Measurements from ENCODE around the gene CPS1. TPM values are rescaled to one million over a fixed set of nuclear protein-coding genes. Genes with fewer than 3 reads are reported as not detected.

CPS1 gene
- total and polyA plus RNA-seq, 8 donors, result 2.5 to 9.2 (median 7.3) TPM

DNA sequence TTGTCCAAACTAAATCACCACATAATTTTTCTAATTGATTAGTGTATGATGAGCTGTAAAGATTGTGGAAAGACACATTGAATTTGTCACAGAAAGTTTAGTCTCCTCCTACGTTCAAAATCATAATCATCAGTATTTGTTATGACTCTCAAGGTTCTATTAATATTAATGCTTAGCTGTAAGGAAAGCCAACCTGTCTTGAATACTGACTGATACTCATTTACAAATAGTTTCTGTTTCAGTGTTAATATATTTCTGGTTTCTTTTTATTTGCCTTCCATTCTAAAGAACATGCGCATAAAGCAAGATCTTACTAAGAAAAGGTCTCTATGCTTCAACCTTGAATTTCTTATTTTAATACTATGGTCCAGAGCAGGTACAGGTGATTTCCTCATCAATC, 55.1 kb downstream of the CPS1 start:
- Histone ChIP-seq H3K27me3 (no peaks in the 10 kb centered on the region), H3K36me3 (no peaks in the 10 kb centered on the region), H3K4me1 (no peaks in the 10 kb centered on the region), H3K27ac (no peak overlapping the region), H3K4me3 (no peak overlapping the region), H3K9me3 (no peaks in the 10 kb centered on the region)
- ATAC-seq, result no peak
- no peak for DNase-seq
- intact Hi-C loops (cut with DNase I), result no loop called here
- TF ChIP-seq CTCF (IDR thresholded peaks at IDR 0.05), result no peak

DNA sequence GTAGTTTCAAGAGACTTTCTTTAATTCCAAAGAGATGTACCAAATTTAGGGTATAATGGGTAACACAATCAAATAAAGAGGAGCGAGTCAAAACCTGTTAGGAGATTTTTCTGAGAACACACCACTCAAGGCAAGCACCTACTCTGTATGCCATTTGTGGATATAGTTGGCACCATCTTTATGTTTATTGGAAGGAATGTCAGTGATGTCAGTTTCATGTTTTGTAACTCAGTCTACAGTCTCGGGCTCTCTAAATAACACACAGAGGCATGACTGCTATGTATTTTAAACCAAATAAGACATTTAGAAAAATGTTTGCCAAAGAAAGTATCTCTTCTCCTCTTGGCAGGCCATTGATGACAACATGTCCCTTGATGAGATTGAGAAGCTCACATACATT, 59.7 kb downstream of the CPS1 start:
- Histone ChIP-seq H3K27ac (no peak overlapping the region), H3K9me3 (no peaks in the 10 kb centered on the region), H3K36me3 (no peaks in the 10 kb centered on the region), H3K4me1 (no peaks in the 10 kb centered on the region), H3K4me3 (no peak overlapping the region), H3K27me3 (no peaks in the 10 kb centered on the region)
- intact Hi-C loops (cut with DNase I), result no loop called here
- TF ChIP-seq CTCF (IDR thresholded peaks at IDR 0.05), result no peak
- no peak for DNase-seq
- ATAC-seq, result no peak

GRCh38 chr2:210617318-210617717, 60.9 kb downstream of the CPS1 start:
- Histone ChIP-seq H3K4me1 (no peaks in the 10 kb centered on the region), H3K9me3 (no peaks in the 10 kb centered on the region), H3K4me3 (no peak overlapping the region), H3K27ac (no peak overlapping the region), H3K36me3 (no peaks in the 10 kb centered on the region), H3K27me3 (no peaks in the 10 kb centered on the region)
- ATAC-seq, result no peak
- DNase-seq, result no peak
- intact Hi-C loops (cut with DNase I), result no loop called here
- TF ChIP-seq CTCF (IDR thresholded peaks at IDR 0.05), result no peak

GRCh38 chr2:210617732-210618330, 61.4 kb downstream of the CPS1 start:
- H3K27me3 ChIP-seq, result no peaks in the 10 kb centered on the region
- H3K36me3 ChIP-seq, result no peaks in the 10 kb centered on the region
- H3K27ac ChIP-seq, result no peak overlapping the region
- ATAC-seq (peak; percentile 75), DNase-seq (peak in 2 of 4 donors; percentile 9 to 43)
- no peaks in the 10 kb centered on the region for H3K9me3 ChIP-seq
- no peak overlapping the region for H3K4me3 ChIP-seq
- intact Hi-C loops (cut with DNase I), result no loop called here
- no peaks in the 10 kb centered on the region for H3K4me1 ChIP-seq
- peak in 1 of 2 donors; percentile 58 for TF ChIP-seq CTCF (IDR thresholded peaks at IDR 0.05)

DNA sequence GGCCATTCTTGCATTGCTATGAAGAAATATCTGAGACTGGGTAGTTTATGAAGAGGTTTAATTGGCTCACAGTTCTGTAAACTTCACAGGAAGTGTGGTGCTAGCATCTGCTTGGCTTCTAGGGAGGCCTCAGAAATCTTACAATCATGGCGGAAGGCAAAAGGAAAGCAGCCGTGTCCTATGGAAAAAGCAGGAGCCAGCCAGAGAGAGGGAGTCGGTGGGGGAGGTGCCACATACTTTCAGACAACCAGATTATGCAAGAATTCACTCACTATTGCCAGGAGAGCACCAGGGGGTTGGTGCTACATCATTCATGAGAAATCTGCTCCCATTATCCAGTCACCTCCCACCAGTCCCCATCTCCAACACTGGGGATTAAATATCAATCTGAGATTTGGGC, 64.1 kb downstream of the CPS1 start:
- no peak overlapping the region for H3K4me3 ChIP-seq
- no peaks in the 10 kb centered on the region for H3K4me1 ChIP-seq
- H3K27ac ChIP-seq, result no peak overlapping the region
- H3K9me3 ChIP-seq, result no peaks in the 10 kb centered on the region
- H3K36me3 ChIP-seq, result no peaks in the 10 kb centered on the region
- no peak for TF ChIP-seq CTCF (IDR thresholded peaks at IDR 0.05)
- DNase-seq (no peak), ATAC-seq (no peak)
- intact Hi-C loops (cut with DNase I), result no loop called here
- no peaks in the 10 kb centered on the region for H3K27me3 ChIP-seq

All from left lung (tissue), 10 donors.